Measurements from ENCODE around the gene KHDRBS1. TPM values are rescaled to one million over a fixed set of nuclear protein-coding genes. Genes with fewer than 3 reads are reported as not detected.

KHDRBS1 gene
- total and polyA plus RNA-seq, 4 donors = 83.9 to 188 (median 119) TPM

Small RNAs within 50 kb of the gene (small RNA-seq; reads per million reads assigned to genes)
- gene MIR5585 (ENCODE audit: low replicate concordance) (not detected), gene RF00017 (ENCODE audit: low replicate concordance) (not detected)

Other genes starting within 250 kb of the KHDRBS1 start
- gene ADGRB2, start 249.5 kb upstream of the KHDRBS1 start, total RNA-seq = 10 to 100 TPM; 37.7 to 41.5 TPM
- gene ADGRB2, start 249.5 kb upstream of the KHDRBS1 start, polyA plus RNA-seq (ENCODE audit: insufficient read length in 2 of 2) = 100 to 1,000 TPM; 138 to 142 TPM
- under 1 TPM; 0.30 to 0.44 TPM for gene SPOCD1, start 197.8 kb upstream of the KHDRBS1 start, total RNA-seq
- gene SPOCD1, start 197.8 kb upstream of the KHDRBS1 start, polyA plus RNA-seq (ENCODE audit: insufficient read length in 2 of 2) = under 1 TPM; 0.15 to 0.43 TPM
- gene PTP4A2, start 75.5 kb upstream of the KHDRBS1 start, total RNA-seq = 100 to 1,000 TPM; 248 to 326 TPM
- gene PTP4A2, start 75.5 kb upstream of the KHDRBS1 start, polyA plus RNA-seq (ENCODE audit: insufficient read length in 2 of 2) = 100 to 1,000 TPM; 149 to 185 TPM
- 1 to 10 TPM; 2.9 to 7.2 TPM for gene TMEM39B, start 59.1 kb downstream of the KHDRBS1 start, total RNA-seq
- 10 to 100 TPM; 18.1 to 22.2 TPM for gene TMEM39B, start 59.1 kb downstream of the KHDRBS1 start, polyA plus RNA-seq (ENCODE audit: insufficient read length in 2 of 2)
- 10 to 100 TPM; 37.1 to 39.1 TPM for gene KPNA6, start 94.2 kb downstream of the KHDRBS1 start, total RNA-seq
- 10 to 100 TPM; 29.6 to 30.2 TPM for gene KPNA6, start 94.2 kb downstream of the KHDRBS1 start, polyA plus RNA-seq (ENCODE audit: insufficient read length in 2 of 2)
- gene TXLNA, start 165.8 kb downstream of the KHDRBS1 start, total RNA-seq = 10 to 100 TPM; 31.8 to 52.0 TPM
- gene TXLNA, start 165.8 kb downstream of the KHDRBS1 start, polyA plus RNA-seq (ENCODE audit: insufficient read length in 2 of 2) = 10 to 100 TPM; 29.3 to 34.6 TPM
- gene CCDC28B, start 186.7 kb downstream of the KHDRBS1 start, total RNA-seq = 10 to 100 TPM; 23.6 to 56.4 TPM
- 10 to 100 TPM; 79.1 to 82.2 TPM for gene CCDC28B, start 186.7 kb downstream of the KHDRBS1 start, polyA plus RNA-seq (ENCODE audit: insufficient read length in 2 of 2)
- 1 to 10 TPM; 3.3 to 6.4 TPM for gene IQCC, start 191.8 kb downstream of the KHDRBS1 start, total RNA-seq
- 1 to 10 TPM; 6.5 to 8.7 TPM for gene IQCC, start 191.8 kb downstream of the KHDRBS1 start, polyA plus RNA-seq (ENCODE audit: insufficient read length in 2 of 2)
- gene DCDC2B, start 195.2 kb downstream of the KHDRBS1 start, total RNA-seq = under 1 TPM in 1 of 2 donors, not detected in 1; 0.28 TPM
- gene DCDC2B, start 195.2 kb downstream of the KHDRBS1 start, polyA plus RNA-seq (ENCODE audit: insufficient read length in 2 of 2) = 1 to 10 TPM in 1 of 2 donors, under 1 TPM in 1; 0.82 to 2.6 TPM
- 10 to 100 TPM; 15.3 to 27.4 TPM for gene TMEM234, start 208.5 kb downstream of the KHDRBS1 start, total RNA-seq
- 10 to 100 TPM; 20.2 to 25.8 TPM for gene TMEM234, start 208.5 kb downstream of the KHDRBS1 start, polyA plus RNA-seq (ENCODE audit: insufficient read length in 2 of 2)
- 100 to 1,000 TPM in 1 of 2 donors, 10 to 100 TPM in 1; 94.9 to 185 TPM for gene EIF3I, start 208.5 kb downstream of the KHDRBS1 start, total RNA-seq
- gene EIF3I, start 208.5 kb downstream of the KHDRBS1 start, polyA plus RNA-seq (ENCODE audit: insufficient read length in 2 of 2) = 100 to 1,000 TPM; 162 to 171 TPM
- gene FAM167B, start 233.4 kb downstream of the KHDRBS1 start, total RNA-seq = 1 to 10 TPM in 1 of 2 donors, under 1 TPM in 1; 0.69 to 1.5 TPM
- gene FAM167B, start 233.4 kb downstream of the KHDRBS1 start, polyA plus RNA-seq (ENCODE audit: insufficient read length in 2 of 2) = 1 to 10 TPM; 2.7 to 3.1 TPM
- under 1 TPM; 0.22 to 0.50 TPM for gene LCK, start 237.4 kb downstream of the KHDRBS1 start, total RNA-seq
- gene LCK, start 237.4 kb downstream of the KHDRBS1 start, polyA plus RNA-seq (ENCODE audit: insufficient read length in 2 of 2) = under 1 TPM; 0.27 to 0.41 TPM